Measurements from ENCODE around the gene ADK.
"Not testable (repeated sequence)": the region's sequence is repeated elsewhere in the genome, so short reads cannot be mapped to it uniquely, and the experiment has no call there.

ADK gene

DNA sequence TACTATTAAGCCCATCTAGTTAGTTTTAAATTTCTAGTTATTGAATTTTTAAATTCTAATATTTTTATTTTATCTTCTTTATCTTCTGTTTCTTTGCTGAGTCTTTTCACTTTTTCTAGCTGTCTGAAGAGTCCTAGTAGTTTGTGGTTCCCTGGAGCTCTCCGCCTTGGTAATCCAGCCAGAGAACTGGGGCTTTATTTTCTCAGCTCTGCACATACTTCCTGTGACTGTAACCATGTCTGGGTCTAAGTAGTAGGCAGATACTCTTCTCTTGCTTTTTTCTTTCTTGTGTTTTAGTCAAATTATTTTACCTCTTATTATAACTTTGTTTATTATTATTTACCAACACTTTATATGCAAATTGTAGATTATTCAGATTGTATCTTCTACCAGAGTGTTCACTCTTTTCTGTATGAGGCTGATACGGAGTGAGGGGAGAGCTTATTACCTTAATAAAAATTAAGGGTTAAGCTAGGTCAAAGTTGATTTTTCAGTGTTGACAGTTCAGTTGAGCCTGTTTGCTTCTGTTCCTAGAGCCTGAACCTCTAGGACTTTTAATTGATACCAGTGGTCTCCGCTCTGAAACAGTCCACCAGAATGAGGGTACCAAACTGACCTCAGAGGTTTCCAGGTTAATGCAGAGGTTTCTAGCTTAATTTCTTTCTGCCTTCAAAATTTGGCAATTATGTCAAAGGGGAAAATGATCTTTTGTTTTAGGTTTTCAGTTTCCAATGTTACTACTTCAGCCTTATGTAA, 155.4 kb downstream of the ADK start:
- ATAC-seq, result no peak

- no peak for ATAC-seq
Measured at GRCh38 chr10:74307061-74307651, 156.1 kb downstream of the ADK start.

GRCh38 chr10:74310652-74311257, 159.7 kb downstream of the ADK start:
- ATAC-seq, result no peak

- ATAC-seq, result no peak
Measured at GRCh38 chr10:74314166-74314565, 163.1 kb downstream of the ADK start.

- ATAC-seq, result no peak
Measured at GRCh38 chr10:74320026-74320425, 169.0 kb downstream of the ADK start.

GRCh38 chr10:74320717-74321116, 169.7 kb downstream of the ADK start:
- ATAC-seq, result no peak

DNA sequence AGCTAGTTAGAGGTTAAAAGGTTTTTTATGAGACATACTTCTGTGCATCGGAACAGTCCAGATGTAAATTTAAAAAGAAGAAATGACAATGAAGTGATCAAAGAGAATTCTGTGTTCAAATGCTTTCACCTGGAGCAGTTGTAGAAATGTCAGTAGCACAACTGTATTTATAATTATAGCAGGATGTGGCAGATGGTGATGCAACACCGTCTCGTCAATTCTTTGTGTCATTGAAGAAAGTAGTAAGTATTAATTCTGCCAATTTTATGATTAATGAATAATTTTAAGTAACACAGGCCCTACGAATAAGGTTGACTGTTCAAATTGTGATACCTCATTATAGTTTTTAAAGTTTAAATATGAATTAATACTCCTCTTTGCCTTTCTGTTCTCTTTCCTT, 171.1 kb downstream of the ADK start:
- ATAC-seq, result no peak

- ATAC-seq, result no peak
Measured at GRCh38 chr10:74322565-74322964, 171.5 kb downstream of the ADK start.

DNA sequence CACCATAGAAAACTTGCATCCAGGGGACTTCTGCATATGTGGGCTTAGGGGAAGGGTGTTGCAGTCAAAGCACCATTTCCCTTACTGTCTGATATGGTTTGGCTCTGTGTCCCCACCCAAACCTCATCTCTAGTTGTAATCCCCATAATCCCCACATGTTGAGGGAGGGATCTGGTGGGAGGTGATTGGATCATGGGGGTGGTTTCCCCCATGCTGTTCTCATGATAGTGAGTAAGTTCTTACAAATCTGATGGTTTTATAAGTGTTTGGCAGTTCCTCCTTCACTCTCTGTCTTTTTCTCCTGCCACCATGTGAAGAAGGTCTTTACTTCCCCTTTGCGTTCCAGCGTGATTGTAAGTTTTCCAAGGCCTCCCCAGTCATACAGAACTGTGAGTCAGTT, 177.4 kb downstream of the ADK start:
- ATAC-seq, result no peak

GRCh38 chr10:74329873-74330272, 178.9 kb downstream of the ADK start:
- ATAC-seq, result no peak

- no peak for ATAC-seq
Measured at GRCh38 chr10:74330646-74331045, 179.6 kb downstream of the ADK start.

- ATAC-seq, result no peak
Measured at GRCh38 chr10:74332398-74332797, 181.4 kb downstream of the ADK start.

DNA sequence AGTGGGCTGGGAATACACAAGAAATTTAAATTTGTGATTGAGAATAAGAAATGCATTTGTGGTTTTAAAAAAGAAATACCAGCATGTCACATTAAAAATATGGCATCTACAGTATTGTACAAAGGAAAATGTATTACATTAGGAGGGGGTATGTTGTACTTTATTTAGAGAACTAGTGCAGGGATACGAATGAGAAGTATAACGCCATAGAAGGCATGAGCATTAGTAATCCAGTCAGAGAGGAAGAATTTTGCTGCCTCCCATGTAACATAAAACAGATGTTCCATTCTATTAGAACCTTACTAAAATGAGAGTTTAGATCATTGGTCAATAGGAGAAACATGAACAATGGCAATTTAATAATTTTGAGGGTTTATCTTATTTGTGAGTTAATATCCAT, 182.2 kb downstream of the ADK start:
- ATAC-seq, result no peak

GRCh38 chr10:74334221-74334620, 183.2 kb downstream of the ADK start:
- no peak for ATAC-seq

GRCh38 chr10:74335501-74335900, 184.5 kb downstream of the ADK start:
- ATAC-seq, result no peak

- no peak for ATAC-seq
Measured at GRCh38 chr10:74337330-74338016, 186.5 kb downstream of the ADK start.

- no peak for ATAC-seq
Measured at GRCh38 chr10:74342991-74343390, 192.0 kb downstream of the ADK start.

- no peak for ATAC-seq
Measured at GRCh38 chr10:74343804-74344203, 192.8 kb downstream of the ADK start.

GRCh38 chr10:74344306-74344705, 193.3 kb downstream of the ADK start:
- no peak for ATAC-seq

GRCh38 chr10:74347522-74347921, 196.5 kb downstream of the ADK start:
- no peak for ATAC-seq

GRCh38 chr10:74353021-74353420, 202.0 kb downstream of the ADK start:
- not testable (repeated sequence) for ATAC-seq

DNA sequence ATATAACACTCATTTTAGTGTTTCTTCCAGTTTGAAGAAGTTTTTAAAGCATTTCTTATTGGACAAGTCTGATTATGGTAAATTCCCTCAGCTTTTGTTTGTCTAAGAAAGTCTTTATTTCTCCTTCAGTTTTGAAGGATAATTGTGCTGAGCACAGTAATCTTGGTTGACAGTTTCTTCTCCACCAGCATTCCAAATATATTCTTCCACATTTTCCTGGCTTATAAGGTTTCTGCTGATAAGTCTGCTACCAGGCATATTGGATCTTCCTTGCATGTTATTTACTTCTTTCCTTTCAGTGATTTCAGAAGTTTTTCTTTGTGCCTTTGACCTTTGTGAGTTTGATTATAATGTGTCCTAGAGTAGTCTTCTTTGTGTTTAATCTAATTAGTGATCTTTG, 210.7 kb downstream of the ADK start:
- ATAC-seq, result no peak

DNA sequence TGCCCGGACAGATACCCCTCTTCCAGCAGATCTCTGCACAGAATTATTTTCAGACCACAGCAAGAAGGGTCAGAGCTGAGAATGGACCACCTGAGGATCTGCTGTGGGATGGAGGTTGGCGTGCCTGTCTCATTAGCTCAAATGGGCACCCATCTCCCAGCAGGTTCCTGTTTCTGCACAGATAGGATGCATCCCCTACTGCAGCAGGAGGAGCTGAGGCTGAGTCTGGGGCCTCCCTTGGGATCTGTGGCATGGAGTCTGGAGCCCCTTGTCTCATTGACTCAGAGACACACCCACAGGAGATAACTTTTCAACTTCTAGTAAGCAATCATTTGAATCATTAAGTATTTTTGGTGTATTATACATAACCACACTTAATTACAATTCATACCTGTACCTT, 212.7 kb downstream of the ADK start:
- no peak for ATAC-seq

DNA sequence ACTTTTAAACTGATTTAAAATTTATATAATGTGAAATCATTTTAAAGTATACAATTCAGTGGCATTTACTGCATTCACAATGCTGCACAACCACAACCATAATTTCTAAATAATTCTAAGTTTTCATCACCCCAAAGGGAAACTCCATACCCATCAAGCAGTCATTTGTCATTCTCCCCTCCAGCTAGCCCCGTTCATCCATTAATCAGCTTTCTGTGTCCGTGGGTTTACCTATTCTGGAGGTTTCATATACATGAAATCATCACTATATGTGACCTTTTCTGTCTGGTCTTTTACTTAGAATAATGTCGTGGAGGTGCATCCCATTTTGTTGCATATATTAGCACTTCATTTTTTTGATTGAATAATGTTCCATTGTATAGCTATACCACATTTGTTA, 214.1 kb downstream of the ADK start:
- peak; percentile 17 to 69 for ATAC-seq

Data from activated CD4-positive, CD25-positive, alpha-beta regulatory T cell treated with anti-CD3 and anti-CD28 coated beads, Interleukin-2, amount 50 U/mL, for 24 hours (primary cell).